ENCODE measurements around the gene SOWAHD.
"Not testable (repeated sequence)": the region's sequence is repeated elsewhere in the genome, so short reads cannot be mapped to it uniquely, and the experiment has no call there.

Gene SOWAHD

DNA sequence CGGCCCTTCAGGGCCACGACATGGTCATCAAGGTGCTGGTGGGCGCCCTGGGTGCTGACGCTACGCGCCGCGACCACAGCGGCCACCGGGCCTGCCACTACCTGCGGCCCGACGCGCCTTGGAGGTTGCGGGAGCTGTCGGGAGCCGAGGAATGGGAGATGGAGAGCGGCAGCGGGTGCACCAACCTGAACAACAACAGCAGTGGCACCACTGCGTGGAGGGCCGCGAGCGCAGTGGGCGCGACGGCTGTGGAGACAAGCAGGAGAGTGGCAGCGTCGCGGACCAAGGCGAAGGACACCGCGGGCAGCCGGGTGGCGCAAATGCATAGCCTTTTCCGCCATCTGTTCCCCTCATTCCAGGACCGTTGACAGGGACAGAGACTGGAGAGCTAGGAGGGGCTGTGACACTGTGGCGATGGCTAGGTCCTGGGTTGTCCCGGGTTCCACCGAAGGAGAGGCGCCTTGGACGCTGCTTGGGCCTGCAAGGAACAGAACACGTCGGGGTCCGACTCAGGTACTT lies 919 bp downstream of the SOWAHD start:
- DNase-seq: no peak

- no peak for DNase-seq
Observed at GRCh38 chrX:119760026-119760877, 1.9 kb downstream of the SOWAHD start.

GRCh38 chrX:119762718-119763117 lies 4.3 kb downstream of the SOWAHD start:
- DNase-seq: no peak

GRCh38 chrX:119763181-119763580 lies 4.8 kb downstream of the SOWAHD start:
- no peak for DNase-seq

DNA sequence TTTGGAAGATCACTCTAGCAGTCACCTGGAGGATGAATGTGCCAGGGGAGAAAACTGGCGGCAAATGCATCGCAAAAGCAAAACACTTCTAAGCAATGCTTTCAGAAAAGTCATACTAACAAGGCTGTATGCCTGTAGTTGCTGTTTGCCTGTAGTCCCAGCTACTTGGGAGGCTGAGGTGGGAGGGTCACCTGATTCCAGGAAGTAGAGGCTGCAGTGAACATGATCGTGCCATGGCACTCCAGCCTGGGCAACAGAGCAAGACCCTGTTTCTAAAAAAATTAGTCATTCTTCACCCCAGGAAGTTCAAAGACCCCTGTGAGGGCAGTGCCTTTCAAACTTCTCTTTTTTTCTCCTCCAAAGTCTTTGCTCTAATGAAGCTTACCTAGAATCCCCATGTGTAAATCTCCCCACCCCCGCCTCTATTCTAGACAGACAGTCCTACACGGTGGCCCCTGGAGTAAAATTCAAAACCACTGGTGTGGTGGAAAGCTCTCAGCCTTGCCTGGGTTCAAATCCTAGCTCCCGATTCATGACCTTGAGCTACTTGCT lies 5.5 kb downstream of the SOWAHD start:
- DNase-seq: no peak

GRCh38 chrX:119768436-119768835 lies 10.0 kb downstream of the SOWAHD start:
- DNase-seq: not testable (repeated sequence)

- DNase-seq: not testable (repeated sequence)
Observed at GRCh38 chrX:119769388-119769787, 11.0 kb downstream of the SOWAHD start.

GRCh38 chrX:119775517-119776238 lies 17.3 kb downstream of the SOWAHD start:
- no peak for DNase-seq

GRCh38 chrX:119778829-119779228 lies 20.4 kb downstream of the SOWAHD start:
- no peak for DNase-seq

- DNase-seq: no peak
Observed at GRCh38 chrX:119783026-119783425, 24.6 kb downstream of the SOWAHD start.

DNA sequence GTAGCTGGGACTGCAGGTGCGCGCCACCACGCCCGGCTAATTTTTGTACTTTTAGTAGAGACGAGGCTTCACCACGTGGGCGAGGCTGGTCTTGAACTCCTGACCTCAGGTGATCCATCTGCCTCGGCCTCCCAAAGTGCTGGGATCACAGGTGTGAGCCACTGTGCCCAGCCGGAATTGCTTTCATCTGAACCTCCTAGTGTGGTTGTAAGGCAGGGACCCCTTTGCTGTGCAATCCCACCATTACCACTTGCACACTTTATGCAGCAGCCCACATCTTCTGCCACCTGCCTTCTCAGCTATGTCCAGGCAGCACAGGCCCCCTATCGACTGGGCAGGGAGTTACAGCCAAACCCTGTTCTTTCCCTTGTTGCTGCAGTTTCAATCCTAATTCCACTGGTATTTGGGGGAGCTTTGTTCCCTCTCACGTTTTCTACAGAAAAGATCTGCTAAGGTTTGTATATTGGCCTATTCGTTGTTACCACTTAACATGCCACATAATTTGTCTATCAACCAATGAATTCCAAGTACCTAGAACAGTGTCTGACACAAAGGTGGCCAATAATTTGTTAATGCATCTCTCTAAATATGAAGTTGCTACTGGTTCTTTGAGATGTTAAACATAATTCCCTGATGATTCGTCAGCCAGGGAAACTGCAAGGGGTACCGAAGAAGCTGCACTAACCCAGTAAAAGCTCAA lies 26.5 kb downstream of the SOWAHD start:
- DNase-seq: peak; percentile 60

- DNase-seq: peak; percentile 39
Observed at GRCh38 chrX:119790977-119791436, 32.6 kb downstream of the SOWAHD start.

DNA sequence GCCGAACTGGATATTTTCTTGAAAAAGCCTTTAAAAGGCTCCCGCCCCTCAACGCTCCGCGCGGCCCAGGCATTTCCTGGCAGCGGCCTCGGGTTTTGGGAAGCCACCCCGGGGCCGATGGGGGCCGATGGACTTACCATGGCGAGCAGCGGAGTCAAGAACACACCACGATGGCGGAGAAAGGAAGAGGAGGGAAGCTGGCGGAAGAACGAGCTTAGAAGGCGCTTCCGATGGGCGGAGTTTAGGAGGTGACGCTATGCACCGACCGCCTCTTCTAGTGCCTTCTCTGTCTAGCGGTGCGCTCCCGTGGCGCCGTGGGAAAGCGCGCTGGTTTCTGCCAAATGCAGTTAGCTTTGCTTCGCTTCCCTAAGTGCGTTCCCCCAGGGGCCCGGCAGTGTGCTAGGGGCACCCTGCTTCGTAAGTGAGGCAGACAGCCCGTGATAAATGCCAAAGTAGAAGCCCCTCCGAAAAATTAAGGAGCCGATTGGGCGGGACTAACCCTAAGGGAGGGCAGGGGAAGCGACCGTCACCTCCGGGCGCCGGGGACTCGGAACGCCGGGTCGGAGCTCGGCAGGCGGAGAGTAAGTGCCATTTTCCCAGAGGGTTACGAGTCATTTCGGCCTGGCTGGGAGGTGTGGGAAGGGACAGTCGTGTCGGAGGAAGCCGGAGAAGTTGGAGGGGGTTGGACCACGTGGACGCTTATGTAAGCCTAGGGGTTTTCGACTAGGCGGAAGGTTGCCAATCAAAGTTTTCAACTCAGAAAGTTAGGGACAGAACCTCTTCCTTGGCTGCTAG lies 33.2 kb downstream of the SOWAHD start, which contains the start of gene RPL39:
TSS of gene RPL39 (minus strand) at position 194 of the 795 bp plus-strand sequence. CDS start at position 140, 54 bp downstream.
- peak; percentile 87 for DNase-seq

DNA sequence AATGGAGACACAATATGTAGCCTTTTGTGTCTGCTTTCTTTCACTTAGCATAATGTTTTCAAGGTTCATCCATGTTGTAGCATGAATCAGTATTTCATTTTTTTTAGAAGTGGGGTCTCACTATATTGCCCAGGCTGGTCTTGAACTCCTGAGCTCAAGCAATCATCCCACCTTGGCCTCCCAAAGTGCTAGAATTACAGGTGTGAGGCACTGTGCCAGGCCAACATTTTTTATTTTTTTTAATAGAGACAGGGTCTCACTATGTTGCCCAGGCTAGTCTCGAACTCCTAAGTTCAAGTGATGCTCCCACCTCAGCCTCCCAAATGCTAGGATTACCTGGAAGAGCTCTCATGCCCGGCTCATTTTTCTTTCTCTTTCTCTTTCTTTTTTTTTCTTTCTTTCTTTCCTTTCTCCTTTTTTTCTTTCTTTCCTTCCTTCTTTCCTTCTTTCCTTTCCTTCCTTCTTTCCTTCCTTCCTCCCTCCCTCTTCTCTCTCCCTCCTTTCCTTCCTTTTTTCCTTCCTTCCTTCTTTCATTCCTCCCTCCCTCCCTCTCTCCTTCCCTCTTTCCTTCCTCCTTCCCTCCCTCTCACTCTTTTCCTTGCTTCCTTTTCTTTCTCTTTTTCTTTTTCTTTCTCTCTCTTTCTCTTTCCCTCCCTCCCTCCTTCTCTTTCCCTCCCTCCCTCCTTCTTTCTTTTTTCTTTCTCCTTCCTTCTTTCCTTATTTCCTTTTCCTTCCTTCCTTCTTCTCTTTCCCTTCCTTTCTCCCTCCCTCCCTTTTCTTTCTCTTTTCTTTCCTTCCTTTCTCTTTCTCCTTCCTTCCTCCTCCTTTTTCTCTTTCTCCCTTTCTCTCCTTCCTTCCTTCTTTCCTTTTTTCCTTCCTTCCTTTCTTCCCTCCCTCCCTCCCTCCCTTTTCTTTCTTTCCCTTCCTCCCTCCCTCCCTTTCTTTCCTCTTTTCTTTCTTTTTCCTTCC lies 43.1 kb downstream of the SOWAHD start:
- DNase-seq: no peak

GRCh38 chrX:119802546-119802945 lies 44.2 kb downstream of the SOWAHD start:
- DNase-seq: no peak

GRCh38 chrX:119808461-119808860 lies 50.1 kb downstream of the SOWAHD start:
- not testable (repeated sequence) for DNase-seq

DNA sequence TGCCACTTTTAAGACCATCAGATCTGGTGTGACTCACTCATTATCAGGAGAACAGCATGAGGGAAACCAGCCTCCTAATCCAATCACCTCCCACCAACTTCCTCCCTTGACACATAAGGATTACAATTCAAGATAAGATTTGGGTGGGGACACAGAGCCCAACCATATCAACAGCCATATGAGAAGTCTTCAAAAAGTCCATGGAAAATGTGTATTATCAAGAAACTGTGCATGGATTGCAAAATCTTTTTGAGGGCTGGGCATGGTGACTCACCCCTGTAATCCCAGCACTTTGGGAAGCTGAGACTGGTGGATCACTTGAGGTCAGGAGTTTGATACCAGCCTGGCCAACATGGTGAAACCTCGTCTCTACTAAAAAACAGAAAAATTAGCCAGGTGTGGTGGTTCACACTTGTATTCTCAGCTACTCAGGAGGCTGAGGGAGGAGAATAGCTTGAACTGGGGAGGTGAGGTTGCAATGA lies 50.8 kb downstream of the SOWAHD start:
- DNase-seq: no peak

All from activated CD4-positive, alpha-beta T cell treated with anti-CD3 and anti-CD28 coated beads, Interleukin-2, amount 50 U/mL, for 16 hours (primary cell).